Omental fat pad (tissue), 4 donors: ENCODE measurements around the gene PFDN6. TPM values are rescaled to one million over a fixed set of nuclear protein-coding genes. Genes with fewer than 3 reads are reported as not detected.
A peak's percentile ranks its signal among the peaks of the same experiment; 100 is the strongest.
"Not testable (repeated sequence)": the region's sequence is repeated elsewhere in the genome, so short reads cannot be mapped to it uniquely, and the experiment has no call there.

ENCODE experiments used
- ATAC-seq: fragments of 150-250 bp; one replicate; pipeline ENCODE4 v1.9.1; 2016; ENCODE audit warnings: mild to moderate bottlenecking, moderate library complexity; ENCODE audit not compliant: low FRiP score
- DNase-seq: peaks from one replicate; pipeline ENCODE4 v3.0.0-alpha.2; 2019; ENCODE audit warnings: low spot score
- CTCF ChIP-seq, 3 donors: fragments of 450-650 bp; IDR thresholded peaks; one replicate each; pipeline ENCODE4 v1.5.1; 2016 to 2017; ENCODE audit warnings: antibody characterized with exemption in 3 of 3, mild to moderate bottlenecking in 3 of 3, moderate library complexity in 2 of 3
- total RNA-seq, 4 donors: library from RNA; depleted of rRNA; stranded (reverse); fragments of >200 nt; gene quantifications; one replicate each; pipeline ENCODE4 v1.1.0, GENCODE V29; 2016

The PFDN6 gene
- total RNA-seq, 4 donors from 2014 or later, result 16.0 to 30.8 (median 23.1) TPM

DNA sequence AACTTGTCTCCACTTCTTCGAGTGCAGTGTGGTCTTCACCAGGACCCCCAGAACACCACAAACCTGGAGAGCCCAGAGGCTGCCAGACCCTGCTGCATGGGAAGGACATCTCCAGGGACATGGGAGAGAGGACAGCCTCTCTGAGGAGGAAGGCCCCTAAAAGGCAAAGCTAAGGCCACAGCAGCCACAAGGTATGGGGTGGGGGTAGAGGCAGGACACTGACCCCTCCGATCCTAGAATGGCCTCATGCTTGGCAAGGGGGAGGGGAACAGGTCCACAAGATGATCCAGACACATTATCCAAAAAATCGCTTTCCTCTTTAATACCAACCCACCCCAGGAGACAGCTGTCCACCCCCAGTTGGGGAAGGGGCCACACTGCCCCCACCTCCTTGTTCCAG, 10.6 kb upstream of the PFDN6 start:
- no peak for ATAC-seq

DNA sequence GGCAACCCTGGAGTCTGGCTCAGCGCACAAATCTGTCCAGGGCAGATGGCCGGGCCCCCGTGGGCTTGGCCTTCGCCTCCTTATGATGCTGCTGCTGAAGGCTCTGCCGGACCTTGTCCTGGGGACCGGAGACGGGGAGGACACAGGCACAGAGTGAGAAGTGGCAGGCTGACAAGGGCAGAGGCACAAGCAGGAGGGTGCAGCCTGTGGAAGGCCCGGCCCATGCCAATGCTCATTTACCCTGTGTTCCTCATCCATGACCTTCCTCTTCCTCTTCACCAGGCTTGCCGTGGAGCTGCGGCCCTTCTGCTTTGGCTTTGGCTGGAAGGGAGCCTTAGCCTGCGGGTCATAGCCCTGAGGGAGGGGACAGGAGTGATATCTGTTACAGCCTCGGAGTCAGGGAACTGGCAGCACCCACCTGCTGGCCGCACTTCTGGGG, 10.1 kb upstream of the PFDN6 start:
- TF ChIP-seq CTCF (IDR thresholded peaks at IDR 0.05), result no peak
- DNase-seq (no peak), ATAC-seq (no peak)

More for the DNA sequence above, 10.6 kb upstream of the PFDN6 start:
- no peak for TF ChIP-seq CTCF (IDR thresholded peaks at IDR 0.05)
- DNase-seq, result no peak

DNA sequence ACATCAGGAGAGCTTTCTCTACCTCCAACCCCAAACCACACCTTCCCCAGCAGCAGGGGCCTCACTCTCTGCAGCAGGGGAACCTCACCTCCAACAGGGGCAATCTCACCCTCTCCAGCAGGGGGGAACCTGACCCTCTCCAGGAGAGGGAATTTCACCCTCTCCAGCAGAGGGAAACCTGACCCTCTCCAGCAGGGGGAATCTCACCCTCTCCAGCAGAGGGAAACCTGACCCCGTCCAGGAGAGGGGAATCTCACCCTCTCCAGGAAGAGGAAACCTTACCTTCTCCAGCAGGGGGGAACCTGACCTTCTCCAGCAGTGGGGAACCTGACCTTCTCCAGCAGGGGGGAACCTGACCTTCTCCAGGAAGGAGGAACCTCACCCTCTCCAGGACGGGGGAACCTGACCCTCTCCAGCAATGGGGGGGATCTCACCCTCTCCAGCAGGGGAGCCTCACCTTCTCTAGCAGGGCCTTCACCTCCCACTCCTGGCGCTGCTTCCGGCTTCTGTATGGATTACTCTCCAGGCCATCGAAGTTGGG, 9.4 kb upstream of the PFDN6 start:
- DNase-seq, result no peak
- peak; percentile 35 for ATAC-seq
- no peak for TF ChIP-seq CTCF (IDR thresholded peaks at IDR 0.05)

- no peak for DNase-seq
- ATAC-seq, result no peak
These were observed 8.9 kb upstream of the PFDN6 start for GRCh38 chr6:33280539-33280938.

DNA sequence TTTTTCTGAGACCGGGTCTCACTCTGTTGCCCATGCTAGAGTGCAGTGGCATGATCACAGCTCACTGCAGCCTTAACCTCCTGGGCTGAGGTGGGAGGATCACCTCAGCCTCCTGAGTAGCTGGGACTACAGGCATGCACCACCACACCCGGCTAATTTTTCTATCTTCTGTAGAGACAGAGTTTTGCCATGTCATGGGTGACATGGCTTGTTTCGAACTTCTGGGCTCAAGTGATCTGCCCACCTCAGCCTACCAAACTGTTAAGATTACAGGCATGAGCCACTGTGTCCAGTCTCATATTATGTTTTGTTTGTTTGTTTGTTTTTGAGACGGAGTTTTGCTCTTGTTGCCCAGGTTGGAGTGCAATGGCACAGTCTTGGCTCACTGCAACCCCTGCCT, 4.2 kb upstream of the PFDN6 start:
- not testable (repeated sequence) for ATAC-seq, DNase-seq

More at GRCh38 chr6:33280539-33280938, 8.9 kb upstream of the PFDN6 start:
- TF ChIP-seq CTCF (IDR thresholded peaks at IDR 0.05), result no peak

DNA sequence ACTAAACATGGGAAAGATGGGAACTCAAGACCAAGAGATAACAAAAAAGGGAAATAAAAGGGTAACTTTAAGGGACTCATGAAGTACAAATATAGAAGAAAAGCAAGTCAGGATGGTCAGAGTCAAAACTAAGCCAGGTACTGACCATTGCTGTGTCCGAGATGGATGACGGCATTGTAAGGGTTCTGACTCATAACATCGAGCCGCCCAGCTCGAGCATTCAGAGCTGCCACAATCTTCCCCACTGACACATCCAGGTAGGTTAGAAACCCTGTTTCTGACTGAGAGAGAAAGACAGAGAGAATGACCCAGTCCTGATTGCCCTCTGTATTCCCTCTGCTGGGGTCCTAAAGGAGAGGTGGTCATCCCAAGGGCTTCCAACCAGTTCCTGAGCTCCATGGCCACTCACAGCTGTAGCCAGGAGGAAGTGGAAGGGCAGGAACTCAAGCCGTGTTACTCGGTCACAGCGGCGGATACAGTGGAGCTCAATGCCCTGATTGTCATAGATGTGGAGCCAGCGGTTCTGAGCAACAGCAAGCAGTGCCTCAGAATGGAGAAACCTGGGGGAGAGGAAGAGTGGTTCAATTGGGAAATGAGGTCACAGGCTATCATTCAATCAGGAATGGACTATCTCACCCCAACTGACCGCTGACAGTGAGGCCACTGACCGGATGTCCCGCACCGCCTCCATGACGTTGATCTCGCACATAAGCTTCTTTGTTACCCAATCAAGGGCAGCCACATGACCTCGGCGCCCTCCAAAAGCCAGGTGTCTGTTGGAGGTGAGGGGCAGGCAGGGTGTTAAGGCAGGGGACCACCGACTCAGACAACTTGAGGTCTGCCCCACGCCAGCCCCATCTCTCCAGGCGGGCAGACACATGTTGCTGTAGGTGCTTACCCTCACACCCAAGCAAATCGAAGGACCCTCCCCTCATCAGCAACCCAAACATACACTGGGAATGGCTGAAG, 2.2 kb upstream of the PFDN6 start:
- DNase-seq, result no peak
- no peak for TF ChIP-seq CTCF (IDR thresholded peaks at IDR 0.05)
- no peak for ATAC-seq

DNA sequence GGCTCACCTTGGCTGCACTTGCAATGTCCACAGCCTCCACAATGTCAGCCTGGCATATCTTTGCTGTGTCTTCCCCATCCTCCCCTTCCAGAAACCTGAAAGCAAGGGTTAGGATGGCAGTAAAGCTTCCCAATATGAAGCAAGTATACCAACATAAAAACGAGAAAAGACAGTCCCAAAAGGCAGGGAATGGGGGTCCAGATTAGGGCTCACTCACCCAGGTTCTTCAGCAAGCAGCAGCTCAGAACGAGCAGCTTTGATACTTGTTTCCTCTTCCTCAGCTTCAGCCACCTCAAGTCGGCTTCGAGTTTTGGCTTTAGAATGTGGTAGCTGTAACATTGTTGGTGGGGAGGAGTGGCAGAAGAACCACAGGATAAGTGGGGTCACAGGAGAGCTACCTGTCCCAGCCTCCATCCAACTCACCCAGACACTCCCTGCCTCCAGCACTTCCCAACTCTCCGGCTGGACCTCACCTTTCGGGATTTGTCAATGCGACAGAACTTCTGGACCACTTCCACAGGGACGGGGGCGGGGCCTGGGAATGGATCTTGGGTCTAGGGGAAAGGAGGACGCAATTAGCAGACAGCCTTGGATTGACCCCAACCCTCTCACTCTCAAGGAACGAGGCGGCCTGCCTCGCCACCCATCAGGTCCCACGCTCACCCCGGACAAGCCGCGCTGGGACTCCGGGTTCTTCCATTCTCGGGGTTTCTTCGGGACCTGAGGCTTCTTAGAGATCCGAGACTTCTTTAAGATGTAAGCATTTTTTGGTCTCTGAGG, 1.1 kb upstream of the PFDN6 start:
- DNase-seq (no peak), ATAC-seq (no peak)
- TF ChIP-seq CTCF (IDR thresholded peaks at IDR 0.05), result no peak
